ENCODE measurements around the gene BBX.

BBX gene

GRCh38 chr3:107619549-107619948 is 96.8 kb downstream of the BBX start:
- Histone ChIP-seq H3K4me1 (peaks cover 0 to 9% (median 0%) of the 10 kb centered on the region in 4 donors), H3K9me3 (no peaks in the 10 kb centered on the region), H3K27ac (no peak overlapping the region), H3K36me3 (no peaks in the 10 kb centered on the region), H3K27me3 (no peaks in the 10 kb centered on the region), H3K4me3 (no peak overlapping the region)
- TF ChIP-seq CTCF (IDR thresholded peaks at IDR 0.05): no peak
- intact Hi-C loops (cut with DNase I; ENCODE audit: low total_unique reads): no loop called here
- no peak for DNase-seq

GRCh38 chr3:107620534-107620933 is 97.8 kb downstream of the BBX start:
- no peaks in the 10 kb centered on the region for H3K27me3 ChIP-seq
- H3K9me3 ChIP-seq: no peaks in the 10 kb centered on the region
- TF ChIP-seq CTCF (IDR thresholded peaks at IDR 0.05): no peak
- no peak overlapping the region for H3K27ac ChIP-seq
- no peak overlapping the region for H3K4me3 ChIP-seq
- intact Hi-C loops (cut with DNase I; ENCODE audit: low total_unique reads): no loop called here
- DNase-seq: no peak
- no peaks in the 10 kb centered on the region for H3K36me3 ChIP-seq
- peaks cover 0 to 5% (median 0%) of the 10 kb centered on the region in 4 donors for H3K4me1 ChIP-seq

GRCh38 chr3:107621465-107621864 is 98.7 kb downstream of the BBX start:
- no peak overlapping the region for H3K4me3 ChIP-seq
- H3K9me3 ChIP-seq: no peaks in the 10 kb centered on the region
- DNase-seq: no peak
- no peaks in the 10 kb centered on the region for H3K27me3 ChIP-seq
- H3K36me3 ChIP-seq: no peaks in the 10 kb centered on the region
- H3K4me1 ChIP-seq: peaks cover 0 to 5% (median 0%) of the 10 kb centered on the region in 4 donors
- intact Hi-C loops (cut with DNase I; ENCODE audit: low total_unique reads): no loop called here
- no peak overlapping the region for H3K27ac ChIP-seq
- TF ChIP-seq CTCF (IDR thresholded peaks at IDR 0.05): no peak

GRCh38 chr3:107627962-107628542 is 105.3 kb downstream of the BBX start:
- intact Hi-C loops (cut with DNase I; ENCODE audit: low total_unique reads): no loop called here
- Histone ChIP-seq H3K9me3 (no peaks in the 10 kb centered on the region), H3K36me3 (no peaks in the 10 kb centered on the region), H3K27ac (no peak overlapping the region), H3K4me1 (peaks cover 0 to 14% (median 4%) of the 10 kb centered on the region in 4 donors), H3K27me3 (no peaks in the 10 kb centered on the region), H3K4me3 (no peak overlapping the region)
- no peak for TF ChIP-seq CTCF (IDR thresholded peaks at IDR 0.05)
- no peak for DNase-seq

- DNase-seq: no peak
- Histone ChIP-seq H3K4me3 (no peak overlapping the region), H3K36me3 (no peaks in the 10 kb centered on the region), H3K9me3 (no peaks in the 10 kb centered on the region), H3K27me3 (no peaks in the 10 kb centered on the region), H3K27ac (no peak overlapping the region), H3K4me1 (peaks cover 0 to 21% (median 7%) of the 10 kb centered on the region in 4 donors)
- TF ChIP-seq CTCF (IDR thresholded peaks at IDR 0.05): no peak
- intact Hi-C loops (cut with DNase I; ENCODE audit: low total_unique reads): no loop called here
Observed at GRCh38 chr3:107629566-107629965, 106.8 kb downstream of the BBX start.

GRCh38 chr3:107630779-107631178 is 108.0 kb downstream of the BBX start:
- DNase-seq: no peak
- no peak overlapping the region for H3K27ac ChIP-seq
- H3K4me3 ChIP-seq: no peak overlapping the region
- no peaks in the 10 kb centered on the region for H3K27me3 ChIP-seq
- H3K4me1 ChIP-seq: peaks cover 0 to 27% (median 7%) of the 10 kb centered on the region in 4 donors
- H3K36me3 ChIP-seq: no peaks in the 10 kb centered on the region
- no peaks in the 10 kb centered on the region for H3K9me3 ChIP-seq
- intact Hi-C loops (cut with DNase I; ENCODE audit: low total_unique reads): no loop called here
- TF ChIP-seq CTCF (IDR thresholded peaks at IDR 0.05): no peak

All from tibial artery (tissue), 4 donors.